Measurements from ENCODE around the gene PPARGC1A.

The PPARGC1A gene

GRCh38 chr4:23818097-23818885 is 71.6 kb downstream of the PPARGC1A start:
- no peak for TF ChIP-seq CTCF (IDR thresholded peaks at IDR 0.05; ENCODE audit: insufficient read depth, low read length, missing control alignments)

GRCh38 chr4:23814996-23815660 is 74.7 kb downstream of the PPARGC1A start:
- CTCF ChIA-PET, result no interaction called here
- H3K4me3 ChIP-seq (ENCODE audit: low read depth, low read length), result no peak overlapping the region
- POLR2A ChIA-PET, result no interaction called here
- no peak for TF ChIP-seq CTCF (IDR thresholded peaks at IDR 0.05; ENCODE audit: insufficient read depth, low read length, missing control alignments)
- DNase-seq (ENCODE audit: low read depth, low spot score), result no peak

More at GRCh38 chr4:23818097-23818885, 71.6 kb downstream of the PPARGC1A start:
- no peak overlapping the region for H3K4me3 ChIP-seq (ENCODE audit: low read depth, low read length)
- ChIA-PET POLR2A (no interaction called here), CTCF (no interaction called here)
- DNase-seq (ENCODE audit: low read depth, low spot score), result no peak

- POLR2A ChIA-PET, result no interaction called here
- no peak for DNase-seq (ENCODE audit: low read depth, low spot score)
- TF ChIP-seq CTCF (IDR thresholded peaks at IDR 0.05; ENCODE audit: insufficient read depth, low read length, missing control alignments), result no peak
- CTCF ChIA-PET, result no interaction called here
- no peak overlapping the region for H3K4me3 ChIP-seq (ENCODE audit: low read depth, low read length)
These were observed 75.3 kb downstream of the PPARGC1A start for GRCh38 chr4:23814587-23814986.

DNA sequence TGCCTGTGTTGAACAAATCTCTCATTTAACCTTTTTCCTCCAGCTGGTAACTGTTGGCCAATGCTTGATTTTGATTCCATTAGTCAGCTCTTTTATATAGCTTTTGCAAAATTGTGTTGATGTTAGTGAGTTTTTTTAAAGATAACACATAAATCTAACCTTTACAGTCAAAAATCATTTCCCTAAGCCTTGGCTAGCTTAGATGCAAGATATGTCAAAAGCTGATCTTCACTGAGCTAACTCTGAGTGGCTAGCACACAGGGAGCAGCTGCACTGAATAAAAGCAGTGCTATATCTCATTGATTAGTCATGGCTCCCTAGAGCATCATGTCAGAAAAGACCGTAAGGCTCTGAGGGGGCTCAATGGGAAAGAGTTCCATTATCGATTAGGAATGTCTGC is 78.7 kb downstream of the PPARGC1A start:
- no peak for DNase-seq (ENCODE audit: low read depth, low spot score)
- CTCF ChIA-PET, result no interaction called here
- POLR2A ChIA-PET, result no interaction called here
- no peak overlapping the region for H3K4me3 ChIP-seq (ENCODE audit: low read depth, low read length)
- no peak for TF ChIP-seq CTCF (IDR thresholded peaks at IDR 0.05; ENCODE audit: insufficient read depth, low read length, missing control alignments)

GRCh38 chr4:23805450-23805851 is 84.4 kb downstream of the PPARGC1A start:
- ChIA-PET CTCF (no interaction called here), POLR2A (no interaction called here)
- DNase-seq (ENCODE audit: low read depth, low spot score), result no peak
- TF ChIP-seq CTCF (IDR thresholded peaks at IDR 0.05; ENCODE audit: insufficient read depth, low read length, missing control alignments), result no peak
- H3K4me3 ChIP-seq (ENCODE audit: low read depth, low read length), result no peak overlapping the region

GRCh38 chr4:23789762-23790161 is 100.1 kb downstream of the PPARGC1A start:
- TF ChIP-seq CTCF (IDR thresholded peaks at IDR 0.05; ENCODE audit: insufficient read depth, low read length, missing control alignments), result no peak
- no peak overlapping the region for H3K4me3 ChIP-seq (ENCODE audit: low read depth, low read length)
- POLR2A ChIA-PET, result no interaction called here
- DNase-seq (ENCODE audit: low read depth, low spot score), result no peak
- CTCF ChIA-PET, result no interaction called here
